GOT3 (cell line): ENCODE data around the gene TBC1D9B.
"Not testable (repeated sequence)": the region's sequence is repeated elsewhere in the genome, so short reads cannot be mapped to it uniquely, and the experiment has no call there.

ENCODE experiments used
- DNase-seq: peaks from one replicate; lab custom pipeline; 2025; ENCODE audit warnings: mixed read lengths; lab: John Stamatoyannopoulos, UW

The TBC1D9B gene

GRCh38 chr5:179885491-179886090 is 22.1 kb downstream of the TBC1D9B start:
- DNase-seq = no peak

- no peak for DNase-seq
Observed at GRCh38 chr5:179883163-179883562, 24.5 kb downstream of the TBC1D9B start.

- no peak for DNase-seq
Observed at GRCh38 chr5:179882338-179882737, 25.4 kb downstream of the TBC1D9B start.

GRCh38 chr5:179880848-179881590 is 26.7 kb downstream of the TBC1D9B start:
- DNase-seq = no peak

- no peak for DNase-seq
Observed at GRCh38 chr5:179880066-179880650, 27.5 kb downstream of the TBC1D9B start.

- DNase-seq = no peak
Observed at GRCh38 chr5:179879690-179880010, 28.0 kb downstream of the TBC1D9B start.

- DNase-seq = no peak
Observed at GRCh38 chr5:179879003-179879689, 28.6 kb downstream of the TBC1D9B start.

- no peak for DNase-seq
Observed at GRCh38 chr5:179878222-179879002, 29.3 kb downstream of the TBC1D9B start.

- DNase-seq = no peak
Observed at GRCh38 chr5:179876610-179876952, 31.1 kb downstream of the TBC1D9B start.

GRCh38 chr5:179875741-179876609 is 31.7 kb downstream of the TBC1D9B start:
- DNase-seq = no peak

- DNase-seq = no peak
Observed at GRCh38 chr5:179874536-179875292, 33.0 kb downstream of the TBC1D9B start.

- DNase-seq = no peak
Observed at GRCh38 chr5:179874136-179874535, 33.6 kb downstream of the TBC1D9B start.

GRCh38 chr5:179873588-179874110 is 34.0 kb downstream of the TBC1D9B start:
- DNase-seq = no peak

GRCh38 chr5:179872828-179873575 is 34.7 kb downstream of the TBC1D9B start:
- no peak for DNase-seq

- DNase-seq = no peak
Observed at GRCh38 chr5:179872055-179872827, 35.5 kb downstream of the TBC1D9B start.

GRCh38 chr5:179871533-179871932 is 36.2 kb downstream of the TBC1D9B start:
- not testable (repeated sequence) for DNase-seq

GRCh38 chr5:179870952-179871351 is 36.7 kb downstream of the TBC1D9B start:
- no peak for DNase-seq

- DNase-seq = no peak
Observed at GRCh38 chr5:179870403-179870903, 37.2 kb downstream of the TBC1D9B start.
